ENCODE measurements around the gene TBX5.
"Not testable (repeated sequence)": the region's sequence is repeated elsewhere in the genome, so short reads cannot be mapped to it uniquely, and the experiment has no call there.

Gene TBX5

DNA sequence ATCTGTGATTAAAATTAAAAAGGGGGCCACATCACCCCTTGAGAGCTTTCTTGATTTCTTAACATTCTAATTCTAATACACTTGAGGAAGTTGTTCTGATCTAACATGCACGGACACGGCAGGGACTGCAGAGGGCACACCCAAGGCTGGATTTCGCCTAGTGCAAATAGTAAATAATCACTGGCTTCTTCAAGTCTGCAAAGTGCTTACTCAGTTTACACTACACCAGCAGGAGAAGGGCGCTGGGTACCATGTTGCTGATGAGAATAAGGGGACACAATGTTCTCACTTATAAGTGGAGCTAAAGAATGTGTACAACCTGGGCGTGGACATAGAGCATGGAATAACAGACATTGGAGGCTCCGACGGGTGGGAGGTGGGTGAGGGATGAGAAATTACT, 34.2 kb downstream of the TBX5 start:
- no peak for DNase-seq

DNA sequence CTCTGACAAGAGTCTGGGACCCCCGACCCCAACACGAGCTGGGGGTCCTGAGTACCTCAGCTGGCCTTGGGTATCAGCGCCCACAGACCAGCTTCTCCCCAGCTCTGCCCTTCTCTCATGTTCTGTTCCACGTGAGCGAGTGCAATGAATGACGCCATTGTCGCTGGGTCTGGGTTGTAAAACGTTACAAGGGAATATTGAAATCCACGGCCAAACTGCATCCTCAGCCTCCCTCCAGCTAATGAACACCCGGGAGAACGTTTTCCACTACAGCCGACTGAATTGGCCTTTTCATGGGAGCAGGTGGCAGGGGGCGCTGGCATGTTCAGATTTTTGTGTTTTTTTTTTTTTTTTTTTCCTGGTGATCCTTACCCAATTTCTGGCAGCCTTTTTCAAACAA, 34.7 kb downstream of the TBX5 start:
- no peak for DNase-seq

DNA sequence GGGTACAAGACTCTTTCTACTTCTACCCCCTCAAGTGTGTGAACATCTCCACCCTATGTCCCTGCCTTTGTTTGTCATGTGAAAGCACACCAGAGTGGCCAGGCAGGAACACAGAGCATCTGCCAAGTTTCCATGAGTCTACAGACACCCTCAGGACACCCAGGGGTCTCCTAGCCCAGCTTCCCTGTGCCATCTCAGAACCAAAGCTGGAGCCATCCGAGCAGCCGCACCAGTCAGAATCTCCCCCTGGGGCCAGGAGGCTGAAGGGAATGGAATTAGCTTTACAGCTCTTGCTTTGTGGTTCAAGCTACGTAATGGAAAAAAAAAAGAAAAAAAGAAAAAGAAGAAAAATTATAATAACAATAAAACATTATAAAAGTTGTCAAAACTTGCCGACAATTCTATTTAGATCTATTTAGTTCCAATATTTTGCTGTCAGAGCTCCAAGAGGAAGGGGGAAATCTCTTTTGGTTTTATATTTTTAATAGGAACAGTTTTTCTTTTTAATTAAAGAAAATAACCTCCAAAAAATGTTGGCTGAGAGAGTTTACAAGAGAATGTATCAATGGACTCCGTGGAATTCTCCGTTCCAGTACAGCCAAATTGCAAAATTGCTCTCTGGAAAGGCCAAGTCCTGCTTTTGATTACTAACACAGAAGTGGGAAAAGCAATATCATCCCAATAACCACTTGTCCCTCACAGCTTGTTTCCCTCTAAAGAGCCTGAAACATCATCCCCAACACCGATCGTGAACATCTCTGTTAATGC, 37.1 kb downstream of the TBX5 start:
- DNase-seq = no peak

DNA sequence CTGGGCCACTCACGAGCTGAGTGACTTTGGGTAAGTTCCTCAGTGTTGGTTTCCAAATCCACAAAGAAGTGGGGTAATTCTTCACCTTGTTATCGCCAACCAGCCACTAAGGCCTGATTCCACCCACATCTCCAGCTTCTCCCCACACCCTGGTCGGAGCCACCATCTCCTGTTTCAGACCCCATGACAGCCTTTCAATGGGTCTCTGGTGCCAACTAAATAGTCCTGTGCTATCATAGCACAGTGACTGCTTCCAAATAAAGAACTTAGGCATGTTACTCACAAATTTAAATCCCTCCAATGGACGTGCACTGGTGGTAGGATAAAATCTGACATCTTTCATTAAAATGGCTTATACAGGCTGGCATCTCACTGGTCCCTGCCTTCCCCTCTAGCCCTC, 44.0 kb downstream of the TBX5 start:
- DNase-seq = no peak

DNA sequence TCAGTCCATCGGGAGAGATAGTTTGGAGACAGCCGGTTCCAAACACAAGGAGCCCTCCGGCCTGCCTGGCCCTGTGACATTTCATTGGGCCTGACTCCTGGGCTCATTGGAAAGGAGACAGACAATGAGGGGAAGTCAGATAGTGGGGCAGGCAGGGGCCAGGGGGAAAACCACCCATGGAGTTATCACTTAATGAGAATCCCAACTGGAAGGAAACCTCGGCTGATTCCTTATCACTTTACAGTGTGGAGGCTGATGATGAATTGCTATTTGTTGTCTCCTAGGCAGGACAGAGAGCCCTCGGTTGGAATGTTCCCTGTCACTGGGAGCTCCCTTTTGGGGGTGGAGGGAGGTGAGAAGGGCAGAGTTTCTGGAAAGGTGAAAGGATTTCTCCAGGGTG, 44.4 kb downstream of the TBX5 start:
- no peak for DNase-seq

DNA sequence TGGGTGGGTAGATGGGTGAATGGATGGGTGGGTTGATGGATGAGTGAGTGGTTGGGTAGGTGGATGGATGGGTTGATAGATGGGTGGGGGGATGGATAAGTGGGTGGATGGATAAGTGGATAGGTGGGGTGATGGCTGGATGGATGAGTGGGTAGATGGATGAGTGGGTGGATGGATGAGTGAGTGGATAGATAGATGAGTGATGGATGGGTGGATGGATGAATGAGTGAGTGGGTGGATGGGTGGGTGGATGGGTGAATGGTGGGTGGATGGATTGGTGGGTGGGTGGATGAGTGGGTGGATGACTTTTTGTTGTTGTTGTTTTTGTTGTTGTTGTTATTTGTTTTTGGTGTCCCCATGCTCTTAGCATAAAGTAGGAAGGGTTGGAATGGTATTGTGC, 45.5 kb downstream of the TBX5 start:
- no peak for DNase-seq

DNA sequence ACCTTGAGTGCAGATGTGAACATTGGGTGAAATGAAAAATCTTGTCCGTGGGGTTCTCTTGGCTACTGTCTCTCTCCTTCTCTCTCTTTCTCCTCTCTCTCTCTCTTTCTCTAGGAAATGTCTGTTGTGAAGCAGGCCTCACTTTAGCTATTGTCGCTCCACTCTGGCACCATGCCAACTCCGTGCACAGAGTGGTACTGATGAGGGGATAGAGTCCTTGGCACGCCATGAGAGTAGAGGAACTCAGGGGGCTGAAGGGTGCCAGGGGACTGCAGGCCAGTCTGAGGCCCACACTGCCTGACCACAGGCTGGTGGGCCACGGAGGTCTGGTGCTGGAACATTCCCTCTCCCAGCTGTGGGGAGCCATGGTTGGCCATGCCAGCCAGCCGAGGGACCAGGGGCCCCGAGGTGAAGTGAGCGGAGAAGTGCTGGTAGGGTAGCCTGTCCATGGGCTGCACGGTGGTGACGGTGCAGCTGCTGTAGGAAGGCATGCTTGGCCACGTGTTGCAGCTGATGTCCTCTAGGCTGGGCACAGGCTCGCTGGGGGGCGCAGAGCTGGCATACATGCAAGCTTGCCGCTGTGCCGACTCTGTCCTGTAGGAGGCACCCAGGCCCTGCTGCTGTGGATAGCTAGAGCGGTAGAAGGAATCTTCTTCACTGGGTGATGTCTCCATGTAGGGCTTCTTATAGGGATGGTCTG, 50.4 kb downstream of the TBX5 start:
- DNase-seq = no peak

DNA sequence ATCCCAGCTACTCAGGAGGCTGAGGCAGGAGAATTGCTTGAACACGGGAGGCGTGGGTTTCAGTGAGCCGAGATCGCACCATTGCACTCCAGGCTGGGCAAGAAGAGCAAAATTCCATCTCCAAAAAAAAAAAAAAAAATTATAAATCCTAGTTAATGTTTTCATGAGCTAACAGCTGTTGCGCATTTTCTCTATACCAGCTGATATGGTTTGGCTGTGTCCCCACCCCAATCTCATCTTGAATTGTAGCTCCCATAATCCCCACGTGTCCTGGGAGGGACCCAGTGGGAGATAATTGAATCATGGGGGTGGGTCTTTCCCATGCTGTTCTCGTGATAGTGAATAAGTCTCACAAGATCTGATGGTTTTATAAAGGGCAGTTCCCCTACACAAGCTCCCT, 56.7 kb downstream of the TBX5 start:
- DNase-seq = not testable (repeated sequence)

DNA sequence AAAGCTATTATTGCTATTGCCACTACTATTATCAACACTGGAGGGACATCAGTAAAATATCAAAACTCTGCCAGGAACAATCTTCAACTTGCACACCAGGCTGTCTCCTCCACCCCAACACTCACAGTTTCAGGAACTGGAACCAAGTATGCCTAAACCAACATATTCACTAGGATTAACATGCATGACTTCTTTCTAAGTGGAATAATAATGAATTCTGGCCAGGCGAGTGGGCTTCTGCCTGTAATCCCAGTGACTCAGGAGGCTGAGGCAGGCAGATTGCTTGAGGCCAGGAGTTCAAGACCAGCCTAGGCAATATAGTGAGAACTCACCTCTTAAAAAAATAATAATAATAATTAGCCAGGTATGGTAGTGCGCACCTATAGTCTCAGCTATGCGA, 58.1 kb downstream of the TBX5 start:
- DNase-seq = no peak

DNA sequence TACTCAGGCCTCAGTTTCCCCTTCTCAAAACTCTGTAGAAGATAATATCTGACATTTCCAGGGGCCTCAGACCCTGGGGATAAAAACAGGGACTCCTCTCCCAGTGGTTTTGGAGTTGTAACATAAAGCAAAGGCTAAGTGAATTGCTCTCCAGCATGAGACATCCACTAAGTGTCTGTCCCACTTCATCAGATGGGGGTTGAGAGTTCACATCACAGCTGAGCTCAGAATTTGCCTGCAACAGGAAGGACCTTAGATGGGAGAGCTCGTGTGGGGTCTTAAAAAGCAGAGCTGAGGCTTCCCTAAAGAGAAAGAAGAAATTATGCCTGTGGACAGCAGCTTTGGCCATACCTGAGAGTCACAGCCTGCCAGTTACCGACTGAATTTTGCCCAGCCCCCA, 61.1 kb downstream of the TBX5 start:
- no peak for DNase-seq

DNA sequence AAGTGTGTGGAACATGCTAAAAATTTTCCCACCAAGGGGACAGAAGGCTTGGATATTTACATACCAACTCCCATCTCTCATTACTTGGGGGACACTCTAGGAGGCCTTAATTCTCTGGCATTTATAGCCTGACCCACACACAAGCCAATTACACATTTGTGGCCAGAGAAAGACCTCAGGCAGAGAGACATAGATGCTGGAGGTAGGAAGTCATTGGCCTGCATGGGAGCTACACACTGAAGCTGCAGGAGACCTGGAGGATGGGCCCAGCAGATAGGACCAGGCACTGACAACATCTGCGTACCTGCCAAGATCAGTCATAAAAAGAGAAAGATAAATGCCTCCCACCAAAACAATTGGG, 61.7 kb downstream of the TBX5 start:
- no peak for DNase-seq

DNA sequence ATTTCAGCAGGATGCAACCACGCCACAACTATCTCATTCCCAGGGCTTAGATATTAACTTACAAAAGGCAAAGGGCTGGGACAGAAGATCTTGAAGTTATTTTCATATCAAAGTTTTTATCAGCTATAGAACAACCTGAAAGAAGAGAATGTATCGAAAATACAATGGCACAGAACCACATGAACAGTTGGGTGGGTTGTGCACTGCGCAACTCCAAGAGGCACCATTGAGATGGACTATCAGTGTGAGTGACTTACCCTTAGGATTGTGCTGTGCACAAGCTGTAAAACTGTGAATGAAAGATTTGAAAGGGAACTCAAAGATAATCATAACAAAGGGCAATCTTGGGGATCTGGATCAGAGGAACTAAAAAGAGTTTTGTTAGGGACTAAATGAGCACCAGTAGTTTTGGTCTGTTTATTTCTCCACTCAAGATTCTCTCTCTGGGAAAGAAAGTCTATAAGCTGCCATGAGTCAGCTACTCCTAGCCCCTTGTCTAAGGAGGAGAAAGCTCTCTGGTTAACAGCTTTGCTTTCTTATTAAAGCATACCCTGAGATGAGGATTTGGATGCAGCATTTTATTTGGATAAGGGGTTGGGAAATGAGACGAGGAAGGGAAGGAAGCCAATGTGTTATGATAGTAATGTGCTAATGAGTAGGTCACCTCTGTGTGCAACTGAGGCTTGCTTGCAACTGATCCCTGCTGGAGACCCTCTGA, 62.2 kb downstream of the TBX5 start:
- no peak for DNase-seq

DNA sequence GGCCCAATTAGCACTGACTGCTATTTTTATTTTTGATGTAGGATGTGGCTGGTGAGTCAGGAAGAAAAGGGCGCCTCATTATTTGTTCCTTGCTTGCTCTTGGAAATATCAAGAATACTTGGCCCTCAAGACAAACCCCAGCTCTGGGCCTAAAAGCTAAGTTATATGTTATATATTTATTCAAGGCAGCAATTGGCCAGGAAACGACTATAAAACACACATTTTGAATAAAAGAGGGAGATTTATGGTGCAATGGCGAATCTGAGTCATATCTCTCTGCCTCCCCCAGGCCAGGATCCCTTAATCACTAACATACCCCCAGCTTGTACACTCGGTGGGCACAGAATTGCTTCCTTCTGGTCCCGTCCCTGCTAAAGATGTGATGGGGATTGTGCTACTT, 63.3 kb downstream of the TBX5 start:
- no peak for DNase-seq

DNA sequence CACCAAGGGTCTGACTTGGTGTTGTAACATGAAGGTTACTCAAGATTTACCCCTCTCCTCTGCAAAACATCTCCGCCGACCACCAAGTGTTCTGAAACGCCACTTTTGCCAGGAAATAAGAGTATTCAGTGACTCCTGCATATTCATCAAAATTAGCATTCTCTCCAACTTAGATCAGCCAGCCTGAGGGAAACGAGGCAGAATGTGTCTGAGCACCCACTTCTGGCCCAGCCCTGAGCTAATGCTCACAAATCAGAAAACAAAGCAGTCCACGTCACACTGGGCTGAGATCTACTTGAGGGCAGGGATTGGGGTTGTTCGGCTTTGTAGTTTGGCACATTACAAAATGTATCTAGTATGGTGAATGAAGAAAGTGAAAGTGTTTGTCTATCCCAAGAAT, 64.3 kb downstream of the TBX5 start:
- DNase-seq = no peak

DNA sequence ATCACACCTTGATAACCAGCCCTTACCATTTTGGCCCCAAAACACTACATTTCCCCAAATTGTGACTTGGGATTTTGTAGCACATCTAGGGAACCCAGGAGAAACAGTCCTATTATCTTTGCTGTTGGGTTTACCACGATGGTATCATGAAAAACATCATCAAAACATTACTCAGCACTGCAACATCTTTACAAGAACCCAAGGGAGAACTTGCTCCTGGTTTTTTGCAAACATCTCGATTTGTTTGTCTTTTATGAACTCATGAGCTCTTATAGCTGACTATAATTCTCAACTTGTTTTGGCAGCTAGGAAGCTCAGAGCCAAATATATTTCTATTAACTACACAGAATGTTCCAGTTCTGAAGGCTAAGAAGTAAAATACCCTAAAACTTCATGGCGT, 65.7 kb downstream of the TBX5 start:
- no peak for DNase-seq

DNA sequence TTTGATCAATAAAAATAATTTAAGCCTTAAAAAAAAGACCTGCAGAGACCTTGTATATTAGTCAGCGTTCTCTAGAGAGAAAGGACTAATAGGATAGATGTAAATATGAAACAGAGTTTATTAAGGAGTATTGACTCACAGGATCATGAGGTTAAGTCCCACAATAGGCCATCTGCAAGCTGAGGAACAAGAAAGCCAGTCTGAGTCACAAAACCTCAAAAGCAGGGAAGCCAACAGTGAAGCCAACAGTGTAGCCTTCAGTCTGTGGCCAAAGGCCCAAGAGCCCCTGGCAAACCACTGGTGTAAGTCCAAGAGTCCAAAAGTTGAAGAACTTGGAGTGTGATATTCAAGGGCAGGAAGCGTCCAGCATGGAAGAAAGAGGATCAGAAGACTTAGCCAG, 66.3 kb downstream of the TBX5 start:
- DNase-seq = no peak

DNA sequence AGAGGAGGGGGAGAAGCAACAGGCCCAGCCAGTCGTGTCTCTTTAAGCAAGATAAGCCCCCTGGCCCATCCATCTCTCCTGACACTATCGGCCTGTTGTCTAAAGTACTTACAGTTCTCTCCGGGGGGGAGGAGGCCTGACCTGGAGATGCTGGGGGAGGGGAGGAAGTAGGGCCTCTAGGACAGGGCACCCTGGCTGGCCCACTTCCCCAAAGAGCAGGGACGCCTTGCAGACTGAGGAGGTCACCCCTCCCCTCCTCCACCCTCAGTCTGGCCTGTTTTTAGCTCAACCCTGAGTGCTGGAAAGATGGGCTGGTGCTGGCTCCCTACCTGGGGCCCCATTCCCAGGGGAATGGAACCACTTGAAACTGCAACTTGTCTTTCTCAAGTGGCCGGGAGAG, 70.3 kb downstream of the TBX5 start:
- no peak for DNase-seq

DNA sequence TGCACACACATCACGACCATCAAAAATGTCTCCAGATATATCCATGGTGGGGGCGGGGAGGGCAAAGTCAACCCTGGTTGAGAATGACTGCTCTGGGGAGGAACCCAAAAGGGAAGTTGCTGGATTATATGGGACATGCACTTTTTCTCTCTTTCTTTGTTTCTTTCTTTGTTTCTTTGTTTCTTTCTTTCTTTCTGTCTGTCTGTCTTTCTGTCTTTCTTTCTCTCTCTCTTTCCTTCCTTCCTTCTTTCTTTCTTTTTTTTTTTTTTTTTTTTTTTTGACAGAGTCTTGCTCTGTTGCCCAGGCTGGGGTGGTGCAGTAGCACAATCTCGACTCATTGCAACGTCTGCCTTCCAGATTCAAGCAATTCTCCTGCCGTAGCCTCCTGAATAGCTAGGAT, 71.5 kb downstream of the TBX5 start:
- no peak for DNase-seq

DNA sequence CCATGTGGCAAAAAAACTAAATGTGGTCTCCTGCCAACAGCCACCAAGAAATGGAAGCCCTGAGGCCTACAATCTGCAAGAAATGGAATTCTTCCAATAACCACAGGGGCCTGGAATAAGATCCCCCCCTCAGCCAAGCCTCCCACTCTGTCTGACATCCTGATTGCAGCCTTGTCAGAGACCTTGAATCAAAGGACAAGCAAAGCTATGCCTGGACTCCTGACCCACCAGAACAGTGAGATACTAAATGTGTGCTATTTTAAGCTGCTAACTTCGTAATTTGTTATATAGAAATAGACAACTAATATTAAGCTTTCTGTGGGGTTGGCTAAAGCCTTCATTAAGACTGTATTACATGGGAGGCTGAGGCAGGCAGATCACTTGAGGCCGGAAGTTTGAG, 77.7 kb downstream of the TBX5 start:
- DNase-seq = no peak

DNA sequence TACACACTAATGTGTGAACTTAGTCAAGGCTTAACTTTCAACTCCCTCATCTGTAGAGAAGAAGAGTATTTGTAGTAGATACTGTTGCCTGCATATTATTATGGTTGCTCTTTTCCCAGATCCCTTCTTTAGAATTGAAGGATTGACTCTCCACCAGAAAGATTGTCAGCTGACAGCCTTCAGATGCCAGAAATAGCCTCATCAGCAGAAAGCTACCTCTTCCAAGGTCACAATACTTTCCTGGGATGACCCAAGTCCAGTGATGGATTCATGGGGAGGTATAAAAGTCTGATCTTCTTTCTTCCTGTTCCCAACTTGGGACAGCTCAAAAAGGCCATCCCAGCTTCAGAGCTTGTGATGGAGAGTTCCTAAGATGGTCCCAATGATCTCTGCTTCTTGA, 78.2 kb downstream of the TBX5 start:
- no peak for DNase-seq

DNA sequence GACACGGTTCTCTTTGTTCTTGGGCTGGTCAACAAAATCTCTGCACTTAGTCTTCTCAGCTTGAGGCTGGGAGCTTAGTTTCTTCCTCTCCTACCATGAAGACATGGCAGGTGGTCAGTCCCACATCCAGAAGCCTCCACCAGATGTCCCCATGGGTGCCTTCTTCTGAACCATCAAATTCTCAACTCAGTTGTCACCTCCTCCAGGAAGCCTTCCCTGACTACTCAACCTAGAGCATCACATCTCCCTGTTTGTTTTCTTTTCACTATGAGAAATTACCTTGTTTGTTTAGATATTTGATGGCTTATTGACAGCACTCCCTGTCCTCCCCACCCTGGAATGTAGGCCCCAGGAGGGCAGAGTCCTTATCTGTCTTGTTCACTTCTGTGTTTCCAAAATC, 84.4 kb downstream of the TBX5 start:
- DNase-seq = no peak

DNA sequence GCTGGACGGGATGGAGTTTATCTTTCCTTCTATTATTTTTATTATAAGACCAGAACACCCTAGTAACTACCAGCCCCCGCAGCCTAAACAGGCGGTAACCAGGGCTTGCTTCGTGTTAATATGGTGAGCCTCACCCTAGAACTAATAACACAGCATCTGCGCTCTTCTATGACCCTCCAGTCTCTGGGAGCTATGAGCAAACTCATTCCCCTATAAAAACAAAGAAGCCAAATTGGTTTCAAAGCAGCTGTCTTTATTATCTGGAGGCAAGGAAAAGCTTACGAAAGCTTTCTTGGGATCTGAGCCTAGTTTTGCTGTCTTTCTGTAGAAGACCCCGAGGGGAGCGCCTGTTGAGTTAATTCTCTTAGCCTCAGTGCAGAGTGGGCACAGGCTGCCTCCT, 85.0 kb downstream of the TBX5 start:
- DNase-seq = no peak

DNA sequence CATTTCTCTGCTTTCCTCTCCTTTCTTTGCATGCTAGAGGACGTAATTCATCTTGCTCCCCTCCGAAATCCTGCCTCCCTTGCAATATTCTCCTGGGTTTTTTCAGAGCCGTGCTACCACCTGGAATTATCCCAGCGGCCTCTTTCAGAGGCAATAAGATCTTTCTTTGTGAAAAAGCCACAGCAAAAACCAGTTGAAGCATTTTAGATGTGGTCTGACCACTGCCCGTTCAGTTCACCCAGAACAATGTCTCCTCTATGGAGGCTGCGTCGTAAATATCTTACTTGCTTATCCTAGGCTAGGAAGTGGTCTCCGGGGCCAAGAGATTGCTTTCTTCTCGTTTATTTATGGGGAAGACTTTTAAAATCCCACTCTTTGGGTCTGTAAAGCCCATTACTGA, 85.8 kb downstream of the TBX5 start:
- no peak for DNase-seq

DNA sequence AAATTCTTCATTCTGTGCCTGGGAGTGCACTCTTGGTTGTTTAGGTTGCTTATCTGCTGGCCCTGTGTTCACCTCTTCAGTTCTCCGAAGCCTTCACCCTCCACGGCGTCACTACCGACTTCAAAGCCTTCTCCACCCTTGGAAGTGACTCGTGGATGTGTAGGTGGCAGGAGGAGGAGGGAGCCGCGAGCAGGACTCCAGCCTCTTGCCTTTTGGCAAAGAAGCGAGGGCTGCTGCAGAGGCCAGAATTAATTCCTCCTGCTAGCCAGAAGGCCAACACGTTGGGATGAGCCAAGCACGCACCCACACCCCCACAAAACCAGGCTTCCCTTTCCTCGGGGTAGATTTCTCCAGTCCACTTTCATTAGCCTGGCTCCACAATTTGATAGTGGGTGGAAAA, 86.5 kb downstream of the TBX5 start:
- no peak for DNase-seq

Data from activated gamma-delta T cell (primary cell).